Cerebellar nuclear complex (tissue), 1 donor: ENCODE data around the gene RNU6-1.

ENCODE experiments used
- DNase-seq, 2 experiments: peaks; one replicate each; lab custom pipeline; 2025; lab: John Stamatoyannopoulos, UW

Gene RNU6-1

GRCh38 chr15:67832897-67833709, 6.7 kb downstream of the RNU6-1 start:
- no peak for DNase-seq

GRCh38 chr15:67832031-67832551, 7.8 kb downstream of the RNU6-1 start:
- no peak for DNase-seq

- no peak for DNase-seq
Observed at GRCh38 chr15:67831363-67831762, 8.5 kb downstream of the RNU6-1 start.

- no peak for DNase-seq
Observed at GRCh38 chr15:67829647-67830504, 10.0 kb downstream of the RNU6-1 start.

- DNase-seq: no peak
Observed at GRCh38 chr15:67828969-67829646, 10.7 kb downstream of the RNU6-1 start.

GRCh38 chr15:67828278-67828968, 11.4 kb downstream of the RNU6-1 start:
- DNase-seq: no peak

- no peak for DNase-seq
Observed at GRCh38 chr15:67827562-67828277, 12.1 kb downstream of the RNU6-1 start.

- no peak for DNase-seq
Observed at GRCh38 chr15:67826717-67827561, 12.9 kb downstream of the RNU6-1 start.

GRCh38 chr15:67825881-67826716, 13.7 kb downstream of the RNU6-1 start:
- no peak for DNase-seq

- DNase-seq: no peak
Observed at GRCh38 chr15:67824976-67825880, 14.6 kb downstream of the RNU6-1 start, which contains the start of gene SKOR1. Gene SKOR1, plus strand, starts transcription at chr15:67825509. Its CDS starts 94 bp downstream, at chr15:67825603.

GRCh38 chr15:67824197-67824968, 15.5 kb downstream of the RNU6-1 start:
- DNase-seq: no peak

- no peak for DNase-seq
Observed at GRCh38 chr15:67823314-67824196, 16.3 kb downstream of the RNU6-1 start.

GRCh38 chr15:67822537-67823313, 17.1 kb downstream of the RNU6-1 start:
- DNase-seq: no peak

GRCh38 chr15:67821784-67822440, 17.9 kb downstream of the RNU6-1 start:
- DNase-seq: no peak
